Keratinocyte (primary cell): ENCODE data around the gene PYDC1. TPM values are rescaled to one million over a fixed set of nuclear protein-coding genes. Genes with fewer than 3 reads are reported as not detected.

ENCODE experiments used
- DNase-seq: peaks from one replicate; pipeline ENCODE4 v3.0.0-alpha.2; 2011; ENCODE audit warnings: low read depth, missing footprints, low spot score
- FAIRE-seq: peaks from 2 replicates; lab custom pipeline; 2011; peaks lifted over from hg19 to GRCh38; lab: Jason Lieb, UNC
- H2AFZ ChIP-seq: 2 replicates; pipeline ENCODE4 v1.6.0; 2012; ENCODE audit warnings: low read length, control low read depth, inconsistent platforms; ENCODE audit not compliant: control insufficient read depth
- H3K27ac ChIP-seq: 2 replicates; pipeline ENCODE4 v1.5.1; 2011; ENCODE audit warnings: low read length; ENCODE audit not compliant: control insufficient read depth, insufficient read depth
- H3K27me3 ChIP-seq: 3 replicates; pipeline ENCODE4 v1.6.0; 2011; ENCODE audit warnings: low read length; ENCODE audit not compliant: control insufficient read depth, insufficient read depth; ENCODE audit errors: extremely low read depth
- H3K36me3 ChIP-seq, 2 experiments: 2 replicates in 1 of 2; 3 replicates in 1 of 2; pipeline ENCODE4 v1.5.1; 2011; ENCODE audit warnings: low read length in 2 of 2, mild to moderate bottlenecking in 1 of 2; ENCODE audit not compliant: control insufficient read depth in 2 of 2, insufficient read depth in 2 of 2; ENCODE audit errors: extremely low read depth in 1 of 2
- H3K4me1 ChIP-seq: 3 replicates; pipeline ENCODE4 v1.5.1; 2011; ENCODE audit warnings: low read length; ENCODE audit not compliant: control insufficient read depth, insufficient read depth; ENCODE audit errors: extremely low read depth
- H3K4me2 ChIP-seq: 3 replicates; pipeline ENCODE4 v1.6.0; 2011; ENCODE audit warnings: low read depth, low read length; ENCODE audit not compliant: control insufficient read depth, insufficient read depth; ENCODE audit errors: extremely low read depth
- H3K4me3 ChIP-seq, 3 experiments: fragments of 200-600 bp in 1 of 3; sonication (generic) in 1 of 3; 2 replicates in 2 of 3; 3 replicates in 1 of 3; pipeline ENCODE4 v1.5.1; 2011 to 2016; ENCODE audit warnings: low read length in 3 of 3, mild to moderate bottlenecking in 3 of 3, control low read depth in 2 of 3, inconsistent platforms in 1 of 3, low read depth in 1 of 3, mixed read lengths in 1 of 3, mixed run types in 1 of 3, moderate library complexity in 1 of 3; ENCODE audit not compliant: control insufficient read depth in 2 of 3, insufficient read depth in 2 of 3; ENCODE audit errors: extremely low read depth in 1 of 3
- H3K79me2 ChIP-seq: 2 replicates; pipeline ENCODE4 v1.6.0; 2012; ENCODE audit warnings: low read length; ENCODE audit not compliant: control insufficient read depth, insufficient read depth
- H3K9ac ChIP-seq: 3 replicates; pipeline ENCODE4 v1.6.0; 2011; ENCODE audit warnings: low read length; ENCODE audit not compliant: control insufficient read depth, insufficient read depth; ENCODE audit errors: extremely low read depth
- H3K9me1 ChIP-seq: 3 replicates; pipeline ENCODE4 v1.6.0; 2011; ENCODE audit warnings: low read length; ENCODE audit not compliant: control insufficient read depth, insufficient read depth; ENCODE audit errors: extremely low read depth
- H3K9me3 ChIP-seq: 2 replicates; pipeline ENCODE4 v1.5.1; 2012; ENCODE audit warnings: low read depth, low read length; ENCODE audit not compliant: control insufficient read depth
- H4K20me1 ChIP-seq: 3 replicates; pipeline ENCODE4 v1.6.0; 2011; ENCODE audit warnings: low read length; ENCODE audit not compliant: control insufficient read depth, insufficient read depth; ENCODE audit errors: extremely low read depth
- CTCF ChIP-seq, 3 experiments: IDR thresholded peaks in 1 of 3; conservative IDR thresholded peaks in 1 of 3; optimal IDR thresholded peaks in 1 of 3; 2 replicates in 2 of 3; 3 replicates in 1 of 3; pipeline versions ENCODE3 to v1.5.1; 2011; ENCODE audit warnings: low read length in 3 of 3, mild to moderate bottlenecking in 3 of 3, moderate library complexity in 2 of 3, control low read depth in 1 of 3, inconsistent platforms in 1 of 3; ENCODE audit not compliant: insufficient read depth in 2 of 3; ENCODE audit errors: extremely low read depth in 1 of 3
- EZH2 ChIP-seq: IDR thresholded peaks from one replicate; pipeline ENCODE4 v1.6.1; 2012; ENCODE audit warnings: inconsistent platforms, mild to moderate bottlenecking, low read length, moderate library complexity
- dilution Hi-C: fragments of 300-500 bp; cut with MboI; formaldehyde crosslinking; loops from one replicate; pipeline ENCODE4 v1.7.0; 2020; ENCODE audit warnings: low sequenced_read_pairs; ENCODE audit not compliant: extremely low pct_ligation_motif_present
- polyA plus RNA-seq, 5 experiments: library from polyadenylated mRNA; depleted of rRNA in 3 of 5; stranded (reverse) in 3 of 5; stranded (forward) in 1 of 5; unstranded in 1 of 5; fragments of >200 nt; gene quantifications; 1 replicate in 1 of 5; 2 replicates in 3 of 5; 3 replicates in 1 of 5; pipeline versions ENCODE4 v1.2.1 to v1.2.3, GENCODE V29; 2011 to 2012; ENCODE audit warnings: missing spikeins in 2 of 5, low read depth in 1 of 5, low replicate concordance in 1 of 5

The PYDC1 gene
- polyA plus RNA-seq, 1 donor (not counting 4 experiments of a cell fraction or from before 2014, with no cell fraction given) = not detected

- H3K9me3 ChIP-seq = no peaks in the 10 kb centered on the region
- no peaks in the 10 kb centered on the region for H3K4me1 ChIP-seq
- H3K4me2 ChIP-seq = no peak overlapping the region
- peaks cover under 1% of the 10 kb centered on the region for H3K27me3 ChIP-seq
- no peaks in the 10 kb centered on the region for H4K20me1 ChIP-seq
- H3K36me3 ChIP-seq = no peaks in the 10 kb centered on the region
- H3K9ac ChIP-seq = no peak overlapping the region
- H2AFZ ChIP-seq = no peak overlapping the region
- no peak overlapping the region for H3K4me3 ChIP-seq
- FAIRE-seq = no peak
- dilution Hi-C loops = no loop called here
- no peak for TF ChIP-seq CTCF (optimal IDR thresholded peaks at IDR 0.05 in 1 of 3, IDR thresholded peaks at IDR 0.05 in 1 of 3, conservative IDR thresholded peaks at IDR 0.05 in 1 of 3; ENCODE audit: extremely low read depth in 1 of 3, insufficient read depth in 2 of 3, low read length in 3 of 3)
- H3K9me1 ChIP-seq = no peaks in the 10 kb centered on the region
- H3K79me2 ChIP-seq = no peaks in the 10 kb centered on the region
- no peak for DNase-seq
- no peak overlapping the region for H3K27ac ChIP-seq
Measured at GRCh38 chr16:31223044-31223443, 6.1 kb upstream of the PYDC1 start.

DNA sequence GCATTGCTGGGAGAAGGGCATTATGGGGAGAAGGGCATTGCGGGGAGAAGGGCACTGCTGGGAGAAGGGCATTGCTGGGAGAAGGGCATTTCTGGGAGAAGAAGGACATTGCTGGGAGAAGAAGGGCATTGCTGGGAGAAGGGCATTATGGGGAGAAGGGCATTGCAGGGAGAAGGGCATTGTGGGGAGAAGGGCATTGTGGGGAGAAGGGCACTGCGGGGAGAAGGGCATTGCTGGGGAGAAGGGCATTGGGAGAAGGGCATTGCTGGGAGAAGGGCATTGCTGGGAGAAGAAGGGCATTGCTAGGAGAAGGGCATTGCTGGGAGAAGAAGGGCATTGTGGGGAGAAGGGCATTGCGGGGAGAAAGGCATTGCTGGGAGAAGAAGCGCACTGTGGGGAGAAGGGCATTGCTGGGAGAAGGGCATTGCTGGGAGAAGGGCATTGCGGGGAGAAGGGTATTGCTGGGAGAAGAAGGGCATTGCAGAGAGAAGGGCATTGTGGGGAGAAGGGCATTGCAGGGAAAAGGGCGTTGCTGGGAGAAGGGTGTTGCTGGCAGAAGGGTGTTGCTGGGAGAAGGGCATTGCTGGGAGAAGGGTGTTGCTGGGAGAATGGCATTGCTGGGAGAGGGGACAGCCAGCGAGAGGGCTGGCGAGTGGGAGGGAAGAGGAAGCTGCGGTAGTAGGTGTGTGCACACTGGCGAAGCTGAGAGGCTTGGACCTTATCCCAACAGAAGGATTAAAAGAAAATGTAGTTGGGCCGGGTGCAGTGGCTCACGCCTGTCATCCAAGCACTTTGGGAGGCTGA is 4.6 kb upstream of the PYDC1 start:
- H3K4me3 ChIP-seq = no peak overlapping the region
- no peaks in the 10 kb centered on the region for H3K9me3 ChIP-seq
- no peaks in the 10 kb centered on the region for H3K36me3 ChIP-seq
- H3K9ac ChIP-seq = no peak overlapping the region
- no peak for TF ChIP-seq CTCF (optimal IDR thresholded peaks at IDR 0.05 in 1 of 3, IDR thresholded peaks at IDR 0.05 in 1 of 3, conservative IDR thresholded peaks at IDR 0.05 in 1 of 3; ENCODE audit: extremely low read depth in 1 of 3, insufficient read depth in 2 of 3, low read length in 3 of 3)
- no peak for TF ChIP-seq EZH2
- peaks cover 14% of the 10 kb centered on the region for H3K27me3 ChIP-seq
- no peak overlapping the region for H2AFZ ChIP-seq
- H3K4me2 ChIP-seq = no peak overlapping the region
- no peak for DNase-seq
- no peak overlapping the region for H3K27ac ChIP-seq
- peaks cover 3% of the 10 kb centered on the region for H3K4me1 ChIP-seq
- H3K79me2 ChIP-seq = no peaks in the 10 kb centered on the region
- FAIRE-seq = no peak
- no peaks in the 10 kb centered on the region for H3K9me1 ChIP-seq
- dilution Hi-C loops = no loop called here
- H4K20me1 ChIP-seq = no peaks in the 10 kb centered on the region
